Measurements from ENCODE around the gene OLFML2B.

DNA sequence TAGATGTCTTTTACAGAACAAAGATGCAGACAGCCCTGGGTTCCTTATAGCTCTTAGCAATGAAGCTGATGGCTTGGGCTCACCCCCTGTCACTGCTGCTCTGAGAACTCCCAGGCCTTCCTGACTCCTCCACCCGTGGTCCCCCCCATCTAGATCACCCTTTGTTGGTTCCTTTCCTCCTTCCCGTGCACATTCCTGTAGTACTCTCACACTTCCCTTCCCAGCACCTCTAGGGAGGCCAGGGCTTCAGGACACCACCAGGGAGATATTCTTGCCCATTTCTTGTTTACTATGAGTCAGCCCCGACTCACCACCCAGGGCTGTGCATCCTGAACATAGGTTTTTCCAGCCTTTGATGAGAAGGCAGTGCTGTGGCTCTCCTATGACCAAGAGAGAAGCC is 31.4 kb upstream of the OLFML2B start:
- TF ChIP-seq, protein P1, sequence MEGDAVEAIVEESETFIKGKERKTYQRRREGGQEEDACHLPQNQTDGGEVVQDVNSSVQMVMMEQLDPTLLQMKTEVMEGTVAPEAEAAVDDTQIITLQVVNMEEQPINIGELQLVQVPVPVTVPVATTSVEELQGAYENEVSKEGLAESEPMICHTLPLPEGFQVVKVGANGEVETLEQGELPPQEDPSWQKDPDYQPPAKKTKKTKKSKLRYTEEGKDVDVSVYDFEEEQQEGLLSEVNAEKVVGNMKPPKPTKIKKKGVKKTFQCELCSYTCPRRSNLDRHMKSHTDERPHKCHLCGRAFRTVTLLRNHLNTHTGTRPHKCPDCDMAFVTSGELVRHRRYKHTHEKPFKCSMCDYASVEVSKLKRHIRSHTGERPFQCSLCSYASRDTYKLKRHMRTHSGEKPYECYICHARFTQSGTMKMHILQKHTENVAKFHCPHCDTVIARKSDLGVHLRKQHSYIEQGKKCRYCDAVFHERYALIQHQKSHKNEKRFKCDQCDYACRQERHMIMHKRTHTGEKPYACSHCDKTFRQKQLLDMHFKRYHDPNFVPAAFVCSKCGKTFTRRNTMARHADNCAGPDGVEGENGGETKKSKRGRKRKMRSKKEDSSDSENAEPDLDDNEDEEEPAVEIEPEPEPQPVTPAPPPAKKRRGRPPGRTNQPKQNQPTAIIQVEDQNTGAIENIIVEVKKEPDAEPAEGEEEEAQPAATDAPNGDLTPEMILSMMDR (IDR thresholded peaks at IDR 0.05): no peak
- TF ChIP-seq POLR2A (IDR thresholded peaks at IDR 0.05): no peak
